ENCODE data around the gene MSI2.

- TF ChIP-seq ZNF274 (IDR thresholded peaks at IDR 0.05; ENCODE audit: low read depth, low read length): no peak
- no peak for TF ChIP-seq SUZ12 (IDR thresholded peaks at IDR 0.05; ENCODE audit: extremely low read depth, insufficient read depth, insufficient read length)
Measured at GRCh38 chr17:57490890-57491289, 234.6 kb downstream of the MSI2 start.
